ENCODE results near the gene SLC1A7.

DNA sequence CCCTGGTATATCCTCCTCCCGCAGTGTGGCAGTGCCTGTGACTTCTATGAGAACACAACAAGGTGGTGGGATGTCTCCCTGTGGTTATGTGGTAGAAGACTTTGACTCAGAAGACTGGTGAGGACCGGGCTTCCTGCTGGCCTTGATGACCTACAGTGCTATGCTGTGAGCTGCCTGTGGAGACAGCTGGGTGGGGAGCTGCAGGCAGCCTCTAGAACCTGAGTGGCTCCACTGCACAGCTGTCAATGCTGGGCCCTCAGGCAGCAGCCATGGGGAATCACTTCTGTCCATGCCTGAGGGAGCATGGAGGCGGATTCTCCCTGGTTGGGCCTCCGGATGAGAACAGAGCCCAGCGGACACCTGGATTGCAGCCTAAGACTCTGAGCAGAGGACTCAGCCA lies 14.9 kb downstream of the SLC1A7 start:
- TF ChIP-seq, protein P1, sequence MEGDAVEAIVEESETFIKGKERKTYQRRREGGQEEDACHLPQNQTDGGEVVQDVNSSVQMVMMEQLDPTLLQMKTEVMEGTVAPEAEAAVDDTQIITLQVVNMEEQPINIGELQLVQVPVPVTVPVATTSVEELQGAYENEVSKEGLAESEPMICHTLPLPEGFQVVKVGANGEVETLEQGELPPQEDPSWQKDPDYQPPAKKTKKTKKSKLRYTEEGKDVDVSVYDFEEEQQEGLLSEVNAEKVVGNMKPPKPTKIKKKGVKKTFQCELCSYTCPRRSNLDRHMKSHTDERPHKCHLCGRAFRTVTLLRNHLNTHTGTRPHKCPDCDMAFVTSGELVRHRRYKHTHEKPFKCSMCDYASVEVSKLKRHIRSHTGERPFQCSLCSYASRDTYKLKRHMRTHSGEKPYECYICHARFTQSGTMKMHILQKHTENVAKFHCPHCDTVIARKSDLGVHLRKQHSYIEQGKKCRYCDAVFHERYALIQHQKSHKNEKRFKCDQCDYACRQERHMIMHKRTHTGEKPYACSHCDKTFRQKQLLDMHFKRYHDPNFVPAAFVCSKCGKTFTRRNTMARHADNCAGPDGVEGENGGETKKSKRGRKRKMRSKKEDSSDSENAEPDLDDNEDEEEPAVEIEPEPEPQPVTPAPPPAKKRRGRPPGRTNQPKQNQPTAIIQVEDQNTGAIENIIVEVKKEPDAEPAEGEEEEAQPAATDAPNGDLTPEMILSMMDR (IDR thresholded peaks at IDR 0.05; ENCODE audit: poor library complexity, severe bottlenecking) = no peak
- TF ChIP-seq, protein P2, sequence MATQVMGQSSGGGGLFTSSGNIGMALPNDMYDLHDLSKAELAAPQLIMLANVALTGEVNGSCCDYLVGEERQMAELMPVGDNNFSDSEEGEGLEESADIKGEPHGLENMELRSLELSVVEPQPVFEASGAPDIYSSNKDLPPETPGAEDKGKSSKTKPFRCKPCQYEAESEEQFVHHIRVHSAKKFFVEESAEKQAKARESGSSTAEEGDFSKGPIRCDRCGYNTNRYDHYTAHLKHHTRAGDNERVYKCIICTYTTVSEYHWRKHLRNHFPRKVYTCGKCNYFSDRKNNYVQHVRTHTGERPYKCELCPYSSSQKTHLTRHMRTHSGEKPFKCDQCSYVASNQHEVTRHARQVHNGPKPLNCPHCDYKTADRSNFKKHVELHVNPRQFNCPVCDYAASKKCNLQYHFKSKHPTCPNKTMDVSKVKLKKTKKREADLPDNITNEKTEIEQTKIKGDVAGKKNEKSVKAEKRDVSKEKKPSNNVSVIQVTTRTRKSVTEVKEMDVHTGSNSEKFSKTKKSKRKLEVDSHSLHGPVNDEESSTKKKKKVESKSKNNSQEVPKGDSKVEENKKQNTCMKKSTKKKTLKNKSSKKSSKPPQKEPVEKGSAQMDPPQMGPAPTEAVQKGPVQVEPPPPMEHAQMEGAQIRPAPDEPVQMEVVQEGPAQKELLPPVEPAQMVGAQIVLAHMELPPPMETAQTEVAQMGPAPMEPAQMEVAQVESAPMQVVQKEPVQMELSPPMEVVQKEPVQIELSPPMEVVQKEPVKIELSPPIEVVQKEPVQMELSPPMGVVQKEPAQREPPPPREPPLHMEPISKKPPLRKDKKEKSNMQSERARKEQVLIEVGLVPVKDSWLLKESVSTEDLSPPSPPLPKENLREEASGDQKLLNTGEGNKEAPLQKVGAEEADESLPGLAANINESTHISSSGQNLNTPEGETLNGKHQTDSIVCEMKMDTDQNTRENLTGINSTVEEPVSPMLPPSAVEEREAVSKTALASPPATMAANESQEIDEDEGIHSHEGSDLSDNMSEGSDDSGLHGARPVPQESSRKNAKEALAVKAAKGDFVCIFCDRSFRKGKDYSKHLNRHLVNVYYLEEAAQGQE (IDR thresholded peaks at IDR 0.05; ENCODE audit: borderline replicate concordance) = no peak
